HepG2 (cell line): ENCODE measurements around the gene SUPV3L1. TPM values are rescaled to one million over a fixed set of nuclear protein-coding genes. Genes with fewer than 3 reads are reported as not detected.

Experiments
- ARNT2 ChIP-seq: sonication (generic); formaldehyde crosslinking; IDR thresholded peaks from 2 replicates; pipeline ENCODE4 v1.8.0; 2022; ENCODE audit warnings: mild to moderate bottlenecking, low read depth, missing genetic modification reagents, moderate library complexity
- MIXL1 ChIP-seq: IDR thresholded peaks from 2 replicates; pipeline ENCODE4 v1.6.1; 2016
- NFYB ChIP-seq: sonication (generic); formaldehyde crosslinking; IDR thresholded peaks from 2 replicates; pipeline ENCODE4 v1.4.0; 2020; ENCODE audit warnings: missing genetic modification reagents
- POLR2A ChIP-seq, 2 experiments: IDR thresholded peaks; 2 replicates each; pipeline ENCODE4 v1.6.1; 2011; ENCODE audit warnings: low read depth in 2 of 2, low read length in 2 of 2, mild to moderate bottlenecking in 1 of 2, moderate library complexity in 1 of 2; ENCODE audit not compliant: insufficient read depth in 1 of 2
- RORA ChIP-seq: sonication (generic); formaldehyde crosslinking; IDR thresholded peaks from 2 replicates; pipeline ENCODE4 v1.5.0; 2020; ENCODE audit warnings: mild to moderate bottlenecking, missing genetic modification reagents, moderate library complexity
- STAG1 ChIP-seq: sonication (generic); formaldehyde crosslinking; IDR thresholded peaks from 2 replicates; pipeline ENCODE4 v1.4.0; 2020; ENCODE audit warnings: missing genetic modification reagents
- ZKSCAN5 ChIP-seq: sonication (generic); formaldehyde crosslinking; IDR thresholded peaks from 2 replicates; pipeline ENCODE4 v1.5.1; 2020; ENCODE audit warnings: mild to moderate bottlenecking, missing genetic modification reagents
- ZNF572 ChIP-seq: sonication (generic); formaldehyde crosslinking; IDR thresholded peaks from 2 replicates; pipeline ENCODE4 v1.5.1; 2020; ENCODE audit warnings: mild to moderate bottlenecking, missing genetic modification reagents
- ZNF776 ChIP-seq: sonication (generic); formaldehyde crosslinking; IDR thresholded peaks from 2 replicates; pipeline ENCODE4 v1.4.0; 2020; ENCODE audit warnings: mild to moderate bottlenecking, missing genetic modification reagents
- polyA plus RNA-seq, 8 experiments: library from polyadenylated mRNA; depleted of rRNA in 3 of 8; stranded (reverse) in 7 of 8; unstranded in 1 of 8; fragments of >200 nt; fragmentation: Illumina TruSeq in 4 of 8; extraction: Trizol in 4 of 8; gene quantifications; 2 replicates each; pipeline versions ENCODE4 v1.2.1 to v1.2.3, GENCODE V29; 2011 to 2016; ENCODE audit warnings: low read depth in 4 of 8, missing spikeins in 1 of 8, mixed read lengths in 1 of 8; ENCODE audit not compliant: insufficient read depth in 1 of 8
- total RNA-seq, 5 experiments: library from RNA; depleted of rRNA; stranded (reverse); fragments of >200 nt; fragmentation: Illumina TruSeq; extraction: Trizol; gene quantifications; 2 replicates each; pipeline ENCODE4 v1.2.3, GENCODE V29; 2016; ENCODE audit warnings: low read depth in 1 of 5
- TF ChIP-seq, protein P1 (sequence below): sonication (generic); formaldehyde crosslinking; IDR thresholded peaks from 2 replicates; pipeline ENCODE4 v1.4.0; 2020; ENCODE audit warnings: mild to moderate bottlenecking, missing genetic modification reagents, borderline replicate concordance
- TF ChIP-seq, protein P2 (sequence below): sonication (generic); formaldehyde crosslinking; IDR thresholded peaks from 2 replicates; pipeline ENCODE4 v1.5.1; 2020; ENCODE audit warnings: missing genetic modification reagents, mild to moderate bottlenecking, borderline replicate concordance
- TF ChIP-seq, protein P3 (sequence below): sonication (generic); formaldehyde crosslinking; IDR thresholded peaks from 2 replicates; pipeline ENCODE4 v1.5.1; 2020; ENCODE audit warnings: mild to moderate bottlenecking, missing genetic modification reagents, moderate library complexity

The SUPV3L1 gene
- total and polyA plus RNA-seq, 2 of the 13 experiments (the other 11 are each of a cell fraction or from before 2014, with no cell fraction given), result 28.8 to 45.7 TPM

DNA sequence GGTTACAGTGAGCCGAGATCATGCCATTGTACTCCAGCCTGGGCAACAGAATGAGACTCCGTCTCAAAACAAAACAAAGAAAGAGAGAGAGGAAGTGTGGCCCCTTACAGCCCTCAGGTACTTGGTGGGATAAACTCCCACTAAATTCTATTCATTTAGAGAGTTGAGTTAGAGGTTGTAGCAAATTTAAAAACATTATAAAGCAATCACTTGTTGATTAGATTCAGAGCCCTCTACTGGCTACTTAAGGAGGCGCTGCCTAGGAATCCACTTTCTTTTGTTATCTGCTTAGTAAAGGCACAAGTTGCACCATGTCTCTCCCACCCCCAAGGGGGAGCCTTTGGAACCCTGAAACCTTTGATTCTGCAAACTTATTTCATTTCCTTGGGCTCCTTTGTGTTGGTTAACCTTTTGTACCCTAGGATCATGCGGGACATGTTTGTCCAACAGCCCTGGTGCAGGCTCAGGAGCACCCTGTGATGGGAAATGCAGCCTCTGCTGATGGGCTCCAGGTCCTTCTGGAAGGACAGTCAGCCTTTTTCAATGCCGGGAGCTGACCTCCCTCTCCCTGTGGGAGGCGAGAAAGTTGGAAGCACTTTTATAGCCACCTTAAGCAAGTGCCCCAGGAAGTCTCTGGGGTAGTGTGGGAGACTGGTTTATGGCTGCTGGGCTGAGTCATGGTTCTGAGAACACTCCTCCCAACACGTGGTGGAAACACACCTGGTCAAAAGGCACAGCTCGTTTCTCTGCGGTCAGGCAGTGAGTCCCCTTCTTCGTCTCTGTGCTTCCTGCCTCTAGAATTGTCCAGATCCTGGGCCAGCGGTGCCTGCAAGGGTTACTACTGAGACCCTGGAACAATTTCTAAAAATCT lies 42.4 kb downstream of the SUPV3L1 start (continued):
- TF ChIP-seq, protein P1, sequence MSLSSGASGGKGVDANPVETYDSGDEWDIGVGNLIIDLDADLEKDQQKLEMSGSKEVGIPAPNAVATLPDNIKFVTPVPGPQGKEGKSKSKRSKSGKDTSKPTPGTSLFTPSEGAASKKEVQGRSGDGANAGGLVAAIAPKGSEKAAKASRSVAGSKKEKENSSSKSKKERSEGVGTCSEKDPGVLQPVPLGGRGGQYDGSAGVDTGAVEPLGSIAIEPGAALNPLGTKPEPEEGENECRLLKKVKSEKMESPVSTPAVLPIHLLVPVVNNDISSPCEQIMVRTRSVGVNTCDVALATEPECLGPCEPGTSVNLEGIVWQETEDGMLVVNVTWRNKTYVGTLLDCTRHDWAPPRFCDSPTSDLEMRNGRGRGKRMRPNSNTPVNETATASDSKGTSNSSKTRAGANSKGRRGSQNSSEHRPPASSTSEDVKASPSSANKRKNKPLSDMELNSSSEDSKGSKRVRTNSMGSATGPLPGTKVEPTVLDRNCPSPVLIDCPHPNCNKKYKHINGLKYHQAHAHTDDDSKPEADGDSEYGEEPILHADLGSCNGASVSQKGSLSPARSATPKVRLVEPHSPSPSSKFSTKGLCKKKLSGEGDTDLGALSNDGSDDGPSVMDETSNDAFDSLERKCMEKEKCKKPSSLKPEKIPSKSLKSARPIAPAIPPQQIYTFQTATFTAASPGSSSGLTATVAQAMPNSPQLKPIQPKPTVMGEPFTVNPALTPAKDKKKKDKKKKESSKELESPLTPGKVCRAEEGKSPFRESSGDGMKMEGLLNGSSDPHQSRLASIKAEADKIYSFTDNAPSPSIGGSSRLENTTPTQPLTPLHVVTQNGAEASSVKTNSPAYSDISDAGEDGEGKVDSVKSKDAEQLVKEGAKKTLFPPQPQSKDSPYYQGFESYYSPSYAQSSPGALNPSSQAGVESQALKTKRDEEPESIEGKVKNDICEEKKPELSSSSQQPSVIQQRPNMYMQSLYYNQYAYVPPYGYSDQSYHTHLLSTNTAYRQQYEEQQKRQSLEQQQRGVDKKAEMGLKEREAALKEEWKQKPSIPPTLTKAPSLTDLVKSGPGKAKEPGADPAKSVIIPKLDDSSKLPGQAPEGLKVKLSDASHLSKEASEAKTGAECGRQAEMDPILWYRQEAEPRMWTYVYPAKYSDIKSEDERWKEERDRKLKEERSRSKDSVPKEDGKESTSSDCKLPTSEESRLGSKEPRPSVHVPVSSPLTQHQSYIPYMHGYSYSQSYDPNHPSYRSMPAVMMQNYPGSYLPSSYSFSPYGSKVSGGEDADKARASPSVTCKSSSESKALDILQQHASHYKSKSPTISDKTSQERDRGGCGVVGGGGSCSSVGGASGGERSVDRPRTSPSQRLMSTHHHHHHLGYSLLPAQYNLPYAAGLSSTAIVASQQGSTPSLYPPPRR, result 0 out of 2 replicates have a peak, but pooled peaks have one; percentile 9
- TF ChIP-seq RORA (CRISPR knock-in tag) (no peak), POLR2A (IDR thresholded peaks at IDR 0.05; ENCODE audit: insufficient read depth in 1 of 2, low read depth in 2 of 2, low read length in 2 of 2) (0 out of 4 replicates have a peak, but pooled peaks of 1 of the 2 experiments have one; percentile 46), ZNF776 (CRISPR knock-in tag) (no peak), STAG1 (CRISPR knock-in tag) (0 out of 2 replicates have a peak, but pooled peaks have one; percentile 7), ARNT2 (CRISPR knock-in tag) (0 out of 2 replicates have a peak, but pooled peaks have one; percentile 51), ZNF572 (CRISPR knock-in tag) (peak; percentile 79; the same call in 1 of the 2 replicates), MIXL1 (CRISPR knock-in tag) (peak; percentile 65), ZKSCAN5 (CRISPR knock-in tag) (no peak), NFYB (CRISPR knock-in tag) (0 out of 2 replicates have a peak, but pooled peaks have one; percentile 10)
- TF ChIP-seq, protein P2, sequence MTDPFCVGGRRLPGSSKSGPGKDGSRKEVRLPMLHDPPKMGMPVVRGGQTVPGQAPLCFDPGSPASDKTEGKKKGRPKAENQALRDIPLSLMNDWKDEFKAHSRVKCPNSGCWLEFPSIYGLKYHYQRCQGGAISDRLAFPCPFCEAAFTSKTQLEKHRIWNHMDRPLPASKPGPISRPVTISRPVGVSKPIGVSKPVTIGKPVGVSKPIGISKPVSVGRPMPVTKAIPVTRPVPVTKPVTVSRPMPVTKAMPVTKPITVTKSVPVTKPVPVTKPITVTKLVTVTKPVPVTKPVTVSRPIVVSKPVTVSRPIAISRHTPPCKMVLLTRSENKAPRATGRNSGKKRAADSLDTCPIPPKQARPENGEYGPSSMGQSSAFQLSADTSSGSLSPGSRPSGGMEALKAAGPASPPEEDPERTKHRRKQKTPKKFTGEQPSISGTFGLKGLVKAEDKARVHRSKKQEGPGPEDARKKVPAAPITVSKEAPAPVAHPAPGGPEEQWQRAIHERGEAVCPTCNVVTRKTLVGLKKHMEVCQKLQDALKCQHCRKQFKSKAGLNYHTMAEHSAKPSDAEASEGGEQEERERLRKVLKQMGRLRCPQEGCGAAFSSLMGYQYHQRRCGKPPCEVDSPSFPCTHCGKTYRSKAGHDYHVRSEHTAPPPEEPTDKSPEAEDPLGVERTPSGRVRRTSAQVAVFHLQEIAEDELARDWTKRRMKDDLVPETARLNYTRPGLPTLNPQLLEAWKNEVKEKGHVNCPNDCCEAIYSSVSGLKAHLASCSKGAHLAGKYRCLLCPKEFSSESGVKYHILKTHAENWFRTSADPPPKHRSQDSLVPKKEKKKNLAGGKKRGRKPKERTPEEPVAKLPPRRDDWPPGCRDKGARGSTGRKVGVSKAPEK, result peak; percentile 66; the same call in 1 of the 2 replicates
- TF ChIP-seq, protein P3, sequence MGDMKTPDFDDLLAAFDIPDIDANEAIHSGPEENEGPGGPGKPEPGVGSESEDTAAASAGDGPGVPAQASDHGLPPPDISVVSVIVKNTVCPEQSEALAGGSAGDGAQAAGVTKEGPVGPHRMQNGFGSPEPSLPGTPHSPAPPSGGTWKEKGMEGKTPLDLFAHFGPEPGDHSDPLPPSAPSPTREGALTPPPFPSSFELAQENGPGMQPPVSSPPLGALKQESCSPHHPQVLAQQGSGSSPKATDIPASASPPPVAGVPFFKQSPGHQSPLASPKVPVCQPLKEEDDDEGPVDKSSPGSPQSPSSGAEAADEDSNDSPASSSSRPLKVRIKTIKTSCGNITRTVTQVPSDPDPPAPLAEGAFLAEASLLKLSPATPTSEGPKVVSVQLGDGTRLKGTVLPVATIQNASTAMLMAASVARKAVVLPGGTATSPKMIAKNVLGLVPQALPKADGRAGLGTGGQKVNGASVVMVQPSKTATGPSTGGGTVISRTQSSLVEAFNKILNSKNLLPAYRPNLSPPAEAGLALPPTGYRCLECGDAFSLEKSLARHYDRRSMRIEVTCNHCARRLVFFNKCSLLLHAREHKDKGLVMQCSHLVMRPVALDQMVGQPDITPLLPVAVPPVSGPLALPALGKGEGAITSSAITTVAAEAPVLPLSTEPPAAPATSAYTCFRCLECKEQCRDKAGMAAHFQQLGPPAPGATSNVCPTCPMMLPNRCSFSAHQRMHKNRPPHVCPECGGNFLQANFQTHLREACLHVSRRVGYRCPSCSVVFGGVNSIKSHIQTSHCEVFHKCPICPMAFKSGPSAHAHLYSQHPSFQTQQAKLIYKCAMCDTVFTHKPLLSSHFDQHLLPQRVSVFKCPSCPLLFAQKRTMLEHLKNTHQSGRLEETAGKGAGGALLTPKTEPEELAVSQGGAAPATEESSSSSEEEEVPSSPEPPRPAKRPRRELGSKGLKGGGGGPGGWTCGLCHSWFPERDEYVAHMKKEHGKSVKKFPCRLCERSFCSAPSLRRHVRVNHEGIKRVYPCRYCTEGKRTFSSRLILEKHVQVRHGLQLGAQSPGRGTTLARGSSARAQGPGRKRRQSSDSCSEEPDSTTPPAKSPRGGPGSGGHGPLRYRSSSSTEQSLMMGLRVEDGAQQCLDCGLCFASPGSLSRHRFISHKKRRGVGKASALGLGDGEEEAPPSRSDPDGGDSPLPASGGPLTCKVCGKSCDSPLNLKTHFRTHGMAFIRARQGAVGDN (CRISPR knock-in tag), result peak; percentile 56
